ENCODE data around the gene KIF5B. TPM values are rescaled to one million over a fixed set of nuclear protein-coding genes. Genes with fewer than 3 reads are reported as not detected.
A peak's percentile ranks its signal among the peaks of the same experiment; 100 is the strongest.

Gene KIF5B
- total and polyA plus RNA-seq, 2 of the 8 experiments (the other 6 are each of a cell fraction or from before 2014, with no cell fraction given) = 9.8 to 68.4 TPM

DNA sequence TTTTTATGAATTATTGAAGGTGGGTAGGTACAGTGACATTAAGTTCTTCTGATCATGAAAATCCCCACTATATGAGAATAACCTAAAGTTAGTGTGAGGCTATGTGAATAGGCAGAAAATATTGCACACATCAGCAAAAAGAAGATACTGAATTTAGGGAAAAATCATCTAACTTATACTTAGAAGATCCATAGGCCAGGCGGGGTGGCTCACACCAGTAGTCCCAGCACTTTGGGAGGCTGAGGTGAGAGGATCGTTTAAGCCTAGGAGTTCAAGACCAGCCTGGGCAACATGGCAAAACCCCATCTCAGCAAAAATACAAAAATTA, 78.1 kb downstream of the KIF5B start:
- no peak overlapping the region for H3K18ac ChIP-seq (ENCODE audit: extremely low read depth, low read length)
- H2BK5ac ChIP-seq (ENCODE audit: low read depth, low read length) = no peak overlapping the region
- H3K27ac ChIP-seq (ENCODE audit: low read depth, low read length) = no peak overlapping the region
- no peaks in the 10 kb centered on the region for H3K27me3 ChIP-seq (replicated peaks in 1 of 4; ENCODE audit: control insufficient read depth in 3 of 4, extremely low read depth in 1 of 4, insufficient read depth in 3 of 4, low read length in 3 of 4)
- no peak overlapping the region for H3K4me2 ChIP-seq (ENCODE audit: insufficient read depth in 1 of 2, low read depth in 2 of 2, low read length in 2 of 2)
- POLR2A ChIA-PET (ENCODE audit: partially characterized antibody) = interaction anchor here (0.6 kb wide), 1 partner anchor 202 kb away, joined by 5 read pairs; no protein-coding TSS in a partner anchor
- FAIRE-seq (no peak), DNase-seq (ENCODE audit: low read depth in 1 of 2, low spot score in 2 of 2) (no peak)
- no peaks in the 10 kb centered on the region for H3K79me2 ChIP-seq (ENCODE audit: control insufficient read depth in 1 of 2, insufficient read depth in 2 of 2, low read length in 2 of 2)
- H2BK120ac ChIP-seq (replicated peaks; ENCODE audit: low read depth, low read length) = no peak overlapping the region
- H3K4me1 ChIP-seq (replicated peaks in 1 of 4; ENCODE audit: control insufficient read depth in 3 of 4, insufficient read depth in 4 of 4, low read length in 3 of 4) = peaks cover 0 to 4% (median 0%) of the 10 kb centered on the region in 4 experiments; a peak in 1 of 7 replicates
- H3K36me3 ChIP-seq (ENCODE audit: control insufficient read depth in 2 of 4, insufficient read depth in 4 of 4, low read length in 3 of 4) = no peaks in the 10 kb centered on the region
- peaks cover 6% of the 10 kb centered on the region in 2 experiments; a peak in 3 of 4 replicates for H3K9me3 ChIP-seq (ENCODE audit: insufficient read depth in 2 of 2, low read depth in 1 of 2, low read length in 1 of 2)
- H3K56ac ChIP-seq (replicated peaks; ENCODE audit: insufficient read length, low read depth, low read length) = no peak overlapping the region
- no peak overlapping the region for H3K4me3 ChIP-seq (ENCODE audit: extremely low read depth in 1 of 4, insufficient read depth in 2 of 4, low read depth in 3 of 4, low read length in 4 of 4)
- no peak overlapping the region for H2BK20ac ChIP-seq (ENCODE audit: low read length)
- no peak overlapping the region for H2AK5ac ChIP-seq (ENCODE audit: low read depth, low read length)
- H4K8ac ChIP-seq (ENCODE audit: extremely low read depth, insufficient read depth, low read length) = no peak overlapping the region
- no peak for TF ChIP-seq RXRA (IDR thresholded peaks at IDR 0.05; ENCODE audit: insufficient read depth, low read depth, low read length)
- peak; percentile 49; the same call in 1 of the 2 replicates for TF ChIP-seq MAFK (IDR thresholded peaks at IDR 0.05; ENCODE audit: low read depth, low read length)
- TF ChIP-seq, protein P1, sequence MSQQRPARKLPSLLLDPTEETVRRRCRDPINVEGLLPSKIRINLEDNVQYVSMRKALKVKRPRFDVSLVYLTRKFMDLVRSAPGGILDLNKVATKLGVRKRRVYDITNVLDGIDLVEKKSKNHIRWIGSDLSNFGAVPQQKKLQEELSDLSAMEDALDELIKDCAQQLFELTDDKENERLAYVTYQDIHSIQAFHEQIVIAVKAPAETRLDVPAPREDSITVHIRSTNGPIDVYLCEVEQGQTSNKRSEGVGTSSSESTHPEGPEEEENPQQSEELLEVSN (IDR thresholded peaks at IDR 0.05) = no peak
- H3K79me1 ChIP-seq (ENCODE audit: low read depth, low read length) = no peaks in the 10 kb centered on the region
- no peaks in the 10 kb centered on the region for H4K20me1 ChIP-seq (replicated peaks in 1 of 2; ENCODE audit: control insufficient read depth in 1 of 2, insufficient read depth in 2 of 2, low read length in 2 of 2)
- H4K5ac ChIP-seq (ENCODE audit: insufficient read length, low read depth, low read length) = no peak overlapping the region
- CTCF ChIA-PET (ENCODE audit: partially characterized antibody) = interaction anchor here (1.0 to 1.1 kb wide), 2 partner anchors 26 to 28 kb away, joined by 3 read pairs; no protein-coding TSS in a partner anchor
- no peak overlapping the region for H3K9ac ChIP-seq (replicated peaks in 1 of 4; ENCODE audit: extremely low read depth in 1 of 4, low read depth in 3 of 4, low read length in 3 of 4)
- H3K4ac ChIP-seq (replicated peaks; ENCODE audit: insufficient read length, low read depth, low read length) = no peak overlapping the region
- H2AFZ ChIP-seq (ENCODE audit: low read length) = no peak overlapping the region
- 42% methylated on average over 2 of the region's 2 CpGs; no CpG with 5 or more reads in 1 of the 2 experiments for WGBS, 2 experiments (ENCODE audit: extremely low coverage in 1 of 2, insufficient coverage in 1 of 2, insufficient read length in 1 of 2, insufficient replicate concordance in 2 of 2, low coverage in 1 of 2, low lambda C conversion rate in 2 of 2, missing lambda C conversion rate in 1 of 2)
- no peak overlapping the region for H2BK15ac ChIP-seq (ENCODE audit: low read length)
- no peak overlapping the region for H3K23ac ChIP-seq (ENCODE audit: insufficient read length)
- H3K23me2 ChIP-seq (ENCODE audit: low read depth, low read length) = no peaks in the 10 kb centered on the region
- H3K14ac ChIP-seq (ENCODE audit: insufficient read length) = no peak overlapping the region
- H2BK12ac ChIP-seq (ENCODE audit: low read depth, low read length) = no peak overlapping the region
- no peak overlapping the region for H4K91ac ChIP-seq (replicated peaks; ENCODE audit: insufficient read length, low read length)
